Type B pancreatic cell (in vitro differentiated cells): ENCODE measurements around the gene NTN5. TPM values are rescaled to one million over a fixed set of nuclear protein-coding genes. Genes with fewer than 3 reads are reported as not detected.
A peak's percentile ranks its signal among the peaks of the same experiment; 100 is the strongest.

Experiments
- DNase-seq: peaks from one replicate; pipeline ENCODE4 v3.0.0; 2021; ENCODE audit warnings: mixed read lengths; ENCODE audit not compliant: unreplicated experiment; ENCODE audit errors: extremely low spot score
- H3K27ac Mint-ChIP-seq: 2 replicates; pipeline ENCODE4 v1.8.0; 2021; ENCODE audit warnings: mild to moderate bottlenecking, mixed read lengths
- H3K27me3 Mint-ChIP-seq: 2 replicates; pipeline ENCODE4 v1.8.0; 2021; ENCODE audit warnings: mixed read lengths
- H3K36me3 Mint-ChIP-seq: 2 replicates; pipeline ENCODE4 v1.8.0; 2021; ENCODE audit warnings: mixed read lengths
- H3K4me1 Mint-ChIP-seq: one replicate; pipeline ENCODE4 v1.8.0; 2021; ENCODE audit warnings: mixed read lengths; ENCODE audit not compliant: unreplicated experiment
- H3K4me3 Mint-ChIP-seq: 2 replicates; pipeline ENCODE4 v1.8.0; 2021; ENCODE audit warnings: mild to moderate bottlenecking, mixed read lengths
- H3K9me3 Mint-ChIP-seq: 2 replicates; pipeline ENCODE4 v1.8.0; 2021; ENCODE audit warnings: mixed read lengths
- CTCF ChIP-seq: fragments of 200-600 bp; sonication (generic); conservative IDR thresholded peaks from 2 replicates; pipeline ENCODE4 v1.5.0; 2021; ENCODE audit warnings: antibody characterized with exemption, mild to moderate bottlenecking
- total RNA-seq: library from RNA; stranded (reverse); gene quantifications from 2 replicates; pipeline ENCODE4 v1.2.1, GENCODE V29; 2021; ENCODE audit warnings: low replicate concordance

NTN5 gene
- total RNA-seq, 1 donor from 2014 or later: 1.2 TPM

DNA sequence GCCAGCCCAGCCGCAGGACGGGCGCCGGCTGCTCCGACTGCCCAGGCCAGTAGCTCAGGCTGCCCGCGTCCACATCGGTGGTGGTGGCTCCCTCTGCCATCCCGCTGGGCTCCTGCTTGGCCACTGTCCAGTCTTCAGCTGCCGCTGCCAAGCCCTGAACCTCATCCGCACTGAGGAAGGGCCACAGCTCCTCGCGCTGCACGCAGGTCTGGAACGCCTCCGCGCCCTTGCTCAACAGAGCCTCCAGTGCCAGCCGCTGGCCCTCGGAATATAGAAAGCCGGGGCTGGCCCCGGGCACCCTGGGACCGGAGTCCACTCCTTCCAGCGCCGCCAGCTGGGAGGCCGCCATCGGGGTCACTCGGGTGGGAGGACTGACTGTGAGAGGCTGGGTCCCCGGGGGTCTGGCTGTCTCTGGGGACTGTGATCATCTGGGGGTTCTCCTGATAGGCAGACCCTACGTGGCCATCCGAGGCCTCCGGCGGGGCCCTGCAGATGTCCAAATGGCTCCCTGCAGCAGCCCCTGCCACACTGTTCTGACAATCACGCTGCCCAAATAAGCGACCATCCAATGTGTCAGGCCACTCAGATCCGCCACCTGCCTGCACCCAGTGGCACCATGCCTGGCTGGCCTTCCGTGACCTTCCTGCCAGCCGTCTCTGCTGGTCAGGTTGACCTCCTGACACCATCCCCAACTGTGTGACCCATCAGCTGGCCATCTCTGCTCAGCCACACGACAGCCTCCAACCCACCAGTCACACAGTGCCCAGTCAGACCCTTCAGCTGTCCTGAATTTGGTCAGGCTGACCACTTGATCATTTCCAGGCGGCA, 59.6 kb downstream of the NTN5 start:
- Mint-ChIP-seq H3K9me3 (no peaks in the 10 kb centered on the region), H3K27ac (peak overlapping the region; percentile 82), H3K36me3 (peaks cover 8% of the 10 kb centered on the region), H3K27me3 (no peaks in the 10 kb centered on the region), H3K4me1 (peaks cover 12% of the 10 kb centered on the region), H3K4me3 (peak overlapping the region; percentile 20)
- no peak for DNase-seq
- no peak for TF ChIP-seq CTCF

- TF ChIP-seq CTCF: no peak
- H3K27ac Mint-ChIP-seq: peak overlapping the region; percentile 68
- peaks cover 12% of the 10 kb centered on the region for H3K4me1 Mint-ChIP-seq
- no peaks in the 10 kb centered on the region for H3K9me3 Mint-ChIP-seq
- H3K36me3 Mint-ChIP-seq: peaks cover 5% of the 10 kb centered on the region
- no peak for DNase-seq
- H3K27me3 Mint-ChIP-seq: no peaks in the 10 kb centered on the region
- no peak overlapping the region for H3K4me3 Mint-ChIP-seq
Observed at GRCh38 chr19:48611872-48612271, 60.9 kb downstream of the NTN5 start.

Other genes with a start within 250 kb of the NTN5 start
- gene GRWD1, start 227.0 kb downstream of the NTN5 start, total RNA-seq: 37.2 and 44.0 TPM in 2 replicates
- 1.8 TPM in 2 replicates for gene KCNJ14, start 217.4 kb downstream of the NTN5 start, total RNA-seq
- 115 and 139 TPM in 2 replicates for gene CYTH2, start 203.6 kb downstream of the NTN5 start, total RNA-seq
- gene LMTK3, start 161.2 kb downstream of the NTN5 start, total RNA-seq: 12.2 and 21.6 TPM in 2 replicates
- gene SULT2B1, start 120.8 kb downstream of the NTN5 start, total RNA-seq: 0.77 and 5.3 TPM in 2 replicates
- gene SPACA4, start 66.3 kb downstream of the NTN5 start, total RNA-seq: not detected in 2 replicates
- gene FAM83E, start 57.9 kb downstream of the NTN5 start, total RNA-seq: 6.1 and 8.1 TPM in 2 replicates
- gene RPL18, start 53.8 kb downstream of the NTN5 start, total RNA-seq: 1,623 and 1,815 TPM in 2 replicates
- 44.0 and 47.1 TPM in 2 replicates for gene SPHK2, start 53.5 kb downstream of the NTN5 start, total RNA-seq
- gene DBP, start 35.6 kb downstream of the NTN5 start, total RNA-seq: 24.5 and 31.5 TPM in 2 replicates
- gene CA11, start 26.8 kb downstream of the NTN5 start, total RNA-seq: 13.8 and 43.3 TPM in 2 replicates
- 9.0 and 13.3 TPM in 2 replicates for gene FUT2, start 23.0 kb upstream of the NTN5 start, total RNA-seq
- 2.0 and 3.6 TPM in 2 replicates for gene MAMSTR, start 46.7 kb upstream of the NTN5 start, total RNA-seq
- 1.9 and 4.6 TPM in 2 replicates for gene RASIP1, start 67.6 kb upstream of the NTN5 start, total RNA-seq
- 2.2 and 4.8 TPM in 2 replicates for gene IZUMO1, start 73.9 kb upstream of the NTN5 start, total RNA-seq
- gene FUT1, start 79.6 kb upstream of the NTN5 start, total RNA-seq: 11.2 and 15.0 TPM in 2 replicates
- not detected in 2 replicates for gene FGF21, start 82.5 kb upstream of the NTN5 start, total RNA-seq
- gene BCAT2, start 138.0 kb upstream of the NTN5 start, total RNA-seq: 52.8 and 73.3 TPM in 2 replicates
- 9.4 and 12.9 TPM in 2 replicates for gene HSD17B14, start 163.5 kb upstream of the NTN5 start, total RNA-seq
- gene PLEKHA4, start 195.6 kb upstream of the NTN5 start, total RNA-seq: 15.8 and 45.4 TPM in 2 replicates
- gene PPP1R15A, start 199.4 kb upstream of the NTN5 start, total RNA-seq: 57.5 and 161 TPM in 2 replicates
- not detected in 2 replicates for gene TULP2, start 225.7 kb upstream of the NTN5 start, total RNA-seq
- gene NUCB1, start 227.3 kb upstream of the NTN5 start, total RNA-seq: 202 and 205 TPM in 2 replicates